GM23338 (cell line): ENCODE results near the gene PHKG2. TPM values are rescaled to one million over a fixed set of nuclear protein-coding genes. Genes with fewer than 3 reads are reported as not detected.
A peak's percentile ranks its signal among the peaks of the same experiment; 100 is the strongest.

Source experiments
- ATAC-seq: fragments of 200-7000 bp; cut with Tn5 transposase; 3 replicates; pipeline ENCODE4 v1.9.1; 2020
- DNase-seq: peaks from one replicate; pipeline ENCODE4 v3.0.0-alpha.2; 2015; ENCODE audit warnings: low spot score
- H2AFZ ChIP-seq: fragments of 200-600 bp; sonication (generic); 2 replicates; pipeline ENCODE4 v1.8.0; 2016; ENCODE audit warnings: antibody characterized with exemption, mild to moderate bottlenecking, moderate library complexity
- H3F3A ChIP-seq: fragments of 200-600 bp; sonication (generic); replicated peaks from 2 replicates; pipeline ENCODE4 v1.8.0; 2017; ENCODE audit warnings: antibody characterized with exemption, mixed run types, low read depth
- H3K27ac ChIP-seq: fragments of 200-600 bp; sonication (generic); 2 replicates; pipeline ENCODE4 v1.6.1; 2016; ENCODE audit warnings: low read depth
- H3K27me3 ChIP-seq: fragments of 200-600 bp; sonication (generic); 2 replicates; pipeline ENCODE4 v1.8.0; 2016; ENCODE audit warnings: mild to moderate bottlenecking, mixed run types, moderate library complexity; ENCODE audit not compliant: insufficient read depth
- H3K36me3 ChIP-seq: fragments of 200-600 bp; sonication (generic); 2 replicates; pipeline ENCODE4 v1.8.0; 2016; ENCODE audit warnings: mild to moderate bottlenecking; ENCODE audit not compliant: insufficient read depth
- H3K4me1 ChIP-seq: fragments of 200-600 bp; sonication (generic); 2 replicates; pipeline ENCODE4 v1.8.0; 2016; ENCODE audit warnings: mild to moderate bottlenecking, moderate library complexity; ENCODE audit not compliant: insufficient read depth
- H3K4me2 ChIP-seq: fragments of 200-600 bp; sonication (generic); 2 replicates; pipeline ENCODE4 v1.7.1; 2017; ENCODE audit warnings: mixed run types
- H3K4me3 ChIP-seq: fragments of 200-600 bp; sonication (generic); 2 replicates; pipeline ENCODE4 v1.6.1; 2016; ENCODE audit warnings: mixed run types
- H3K79me2 ChIP-seq: fragments of 200-600 bp; sonication (generic); replicated peaks from 2 replicates; pipeline ENCODE4 v1.8.0; 2017; ENCODE audit warnings: mild to moderate bottlenecking; ENCODE audit not compliant: insufficient read depth
- H3K9me2 ChIP-seq: fragments of 200-600 bp; sonication (generic); 2 replicates; pipeline ENCODE4 v1.8.0; 2017; ENCODE audit not compliant: insufficient read depth
- H4K20me1 ChIP-seq: fragments of 200-600 bp; sonication (generic); replicated peaks from 2 replicates; pipeline ENCODE4 v1.8.0; 2017; ENCODE audit warnings: mild to moderate bottlenecking; ENCODE audit not compliant: insufficient read depth
- H3K27ac Mint-ChIP-seq: 2 replicates; pipeline ENCODE4 v1.8.0; 2020; ENCODE audit warnings: inconsistent platforms, mild to moderate bottlenecking, moderate library complexity, mixed read lengths
- H3K27me3 Mint-ChIP-seq: 3 replicates; pipeline ENCODE4 v1.8.0; 2022; ENCODE audit warnings: low read depth, mild to moderate bottlenecking, moderate library complexity, mixed read lengths, inconsistent platforms; ENCODE audit not compliant: insufficient read depth, poor library complexity
- H3K36me3 Mint-ChIP-seq: 3 replicates; pipeline ENCODE4 v1.8.0; 2021; ENCODE audit warnings: low read depth, mild to moderate bottlenecking, inconsistent platforms, moderate library complexity, mixed read lengths
- H3K4me1 Mint-ChIP-seq: 3 replicates; pipeline ENCODE4 v1.8.0; 2020; ENCODE audit warnings: mild to moderate bottlenecking, inconsistent platforms, mixed read lengths
- H3K4me3 Mint-ChIP-seq: 3 replicates; pipeline ENCODE4 v1.8.0; 2021; ENCODE audit warnings: moderate library complexity, mild to moderate bottlenecking, inconsistent platforms, mixed read lengths
- H3K9me3 Mint-ChIP-seq: 3 replicates; pipeline ENCODE4 v1.8.0; 2020; ENCODE audit warnings: moderate library complexity, mild to moderate bottlenecking, inconsistent platforms, mixed read lengths
- CTCF ChIP-seq, 2 experiments: fragments of 200-600 bp in 1 of 2; sonication (generic) in 1 of 2; conservative IDR thresholded peaks; 2 replicates each; pipeline versions ENCODE4 v1.5.1 to v1.6.1; 2016 to 2017; ENCODE audit warnings: antibody characterized with exemption in 2 of 2, low read depth in 2 of 2, mild to moderate bottlenecking in 2 of 2, moderate library complexity in 1 of 2
- ETS1 ChIP-seq: IDR thresholded peaks from 2 replicates; pipeline ENCODE4 v1.6.1; 2016; ENCODE audit warnings: antibody characterized with exemption
- EZH2 ChIP-seq: fragments of 200-600 bp; sonication (generic); IDR thresholded peaks from one replicate; pipeline ENCODE4 v1.8.0; 2017; ENCODE audit warnings: antibody characterized with exemption, mild to moderate bottlenecking, low read depth; ENCODE audit not compliant: unreplicated experiment
- EZH2phosphoT487 ChIP-seq: fragments of 200-600 bp; sonication (generic); IDR thresholded peaks from one replicate; pipeline ENCODE4 v1.8.1; 2018; ENCODE audit warnings: antibody characterized with exemption; ENCODE audit not compliant: unreplicated experiment
- JUNB ChIP-seq: IDR thresholded peaks from one replicate; pipeline ENCODE4 v1.6.1; 2016; ENCODE audit warnings: antibody characterized with exemption; ENCODE audit not compliant: unreplicated experiment
- NANOG ChIP-seq: IDR thresholded peaks from 2 replicates; pipeline ENCODE4 v1.6.1; 2016; ENCODE audit warnings: antibody characterized with exemption, borderline replicate concordance
- POLR2AphosphoS5 ChIP-seq: IDR thresholded peaks from 2 replicates; pipeline ENCODE4 v1.6.1; 2016; ENCODE audit warnings: antibody characterized with exemption, low read depth
- STAT1 ChIP-seq: IDR thresholded peaks from one replicate; pipeline ENCODE4 v1.6.1; 2016; ENCODE audit warnings: antibody characterized with exemption; ENCODE audit not compliant: unreplicated experiment
- ZNF114 ChIP-seq: fragments of 250-450 bp; sonication (Bioruptor Pico); IDR thresholded peaks from 2 replicates; pipeline ENCODE4 v1.5.0; 2020; ENCODE audit warnings: mild to moderate bottlenecking, moderate library complexity
- polyA plus RNA-seq: library from polyadenylated mRNA; unstranded; fragments of >200 nt; fragmentation: Nextera tagmentation; extraction: Ambion mirVana; gene quantifications from 2 replicates; pipeline ENCODE4 v1.2.1, GENCODE V29; 2016
- total RNA-seq: library from RNA; depleted of rRNA; stranded (reverse); fragments of >200 nt; shearing (Covaris generic); gene quantifications from 2 replicates; pipeline ENCODE4 v1.2.3, GENCODE V29; 2014

PHKG2 gene
- total and polyA plus RNA-seq, 2 experiments from 2014 or later: 26.9 to 27.0 TPM

- TF ChIP-seq CTCF (conservative IDR thresholded peaks at IDR 0.05; ENCODE audit: low read depth in 2 of 2) (no peak), STAT1 (no peak), EZH2 (no peak), POLR2AphosphoS5 (no peak), JUNB (no peak), NANOG (no peak), ZNF114 (CRISPR knock-in tag) (no peak), EZH2phosphoT487 (no peak)
These were observed 9.0 kb upstream of the PHKG2 start (continued) for GRCh38 chr16:30738984-30739951.

GRCh38 chr16:30740364-30741251 is 7.6 kb upstream of the PHKG2 start:
- Mint-ChIP-seq H3K4me1 (peaks cover 18% of the 10 kb centered on the region), H3K9me3 (no peaks in the 10 kb centered on the region), H3K36me3 (peaks cover 58% of the 10 kb centered on the region), H3K27ac (peak overlapping the region; percentile 93), H3K4me3 (peak overlapping the region; percentile 35), H3K27me3 (peaks cover 8% of the 10 kb centered on the region)
- H3K79me2 ChIP-seq: no peaks in the 10 kb centered on the region
- no peaks in the 10 kb centered on the region for H3K9me2 ChIP-seq
- H4K20me1 ChIP-seq: peaks cover 11% of the 10 kb centered on the region
- peak; percentile 93 for ATAC-seq
- no peak overlapping the region for H3K4me2 ChIP-seq
- DNase-seq: peak; percentile 72
- H3K27me3 ChIP-seq: no peaks in the 10 kb centered on the region
- peaks cover 15% of the 10 kb centered on the region; the same call in 1 of the 2 replicates for H3K36me3 ChIP-seq
- no peak overlapping the region for H3K4me3 ChIP-seq
- H3F3A ChIP-seq: 0 out of 2 replicates have a peak, but pooled peaks cover 4% of the 10 kb centered on the region
- H2AFZ ChIP-seq: no peak overlapping the region
- peaks cover 3% of the 10 kb centered on the region for H3K4me1 ChIP-seq
- H3K27ac ChIP-seq: peak overlapping the region; percentile 13; the same call in 1 of the 2 replicates
- TF ChIP-seq CTCF (conservative IDR thresholded peaks at IDR 0.05; ENCODE audit: low read depth in 2 of 2) (no peak), ETS1 (no peak), EZH2 (no peak), NANOG (no peak)
